PC-9 (cell line): Measurements from ENCODE around the gene NRXN2.

Experiments
- EZH2 ChIP-seq: fragments of 200-600 bp; sonication (generic); IDR thresholded peaks from 2 replicates; pipeline ENCODE4 v1.8.0; 2017; ENCODE audit warnings: antibody characterized with exemption, low read depth
- TF ChIP-seq, protein P1 (sequence below): fragments of 200-600 bp; sonication (generic); conservative IDR thresholded peaks from 2 replicates; pipeline ENCODE4 v1.6.1; 2017; ENCODE audit warnings: mixed run types, antibody characterized with exemption, mild to moderate bottlenecking, moderate library complexity

DNA sequence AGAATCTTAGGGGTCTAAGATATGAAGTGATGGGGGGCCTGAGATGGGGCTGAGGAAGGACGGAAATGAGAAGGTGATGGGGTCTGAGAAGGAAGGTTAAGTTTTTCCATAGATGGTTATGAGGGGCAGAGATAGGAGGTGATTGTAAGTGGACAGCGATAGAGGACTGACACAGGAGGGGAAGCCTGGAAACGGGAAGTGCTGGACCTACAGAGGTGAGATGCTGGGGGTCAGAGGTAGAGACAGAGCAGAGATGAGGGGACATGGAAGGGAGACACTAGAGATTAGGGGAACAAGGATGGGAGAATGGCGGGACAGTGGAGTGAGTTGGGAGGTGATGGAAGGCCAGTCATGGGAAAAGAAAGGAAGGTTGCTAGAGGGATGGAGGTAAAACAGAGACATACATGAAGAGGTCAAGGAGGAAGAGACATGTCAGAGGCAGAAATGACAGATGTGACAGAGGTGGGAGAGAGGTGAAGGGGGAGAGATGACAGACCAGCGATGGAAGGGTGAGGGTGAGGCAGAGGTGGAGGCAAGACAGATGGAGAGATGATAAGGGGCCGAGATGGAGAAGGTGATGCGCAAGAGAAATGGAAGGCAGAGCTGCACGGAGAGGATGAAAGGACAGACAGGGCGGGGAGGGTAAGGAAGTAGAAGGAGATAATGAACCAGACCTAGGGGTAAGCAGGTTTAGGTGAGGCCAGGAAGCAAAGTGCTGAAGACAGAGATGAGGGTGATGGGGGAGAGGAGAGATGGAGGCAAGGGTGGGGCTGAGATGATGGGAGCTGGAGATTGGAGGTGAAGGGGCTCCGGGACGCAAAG, 81.2 kb downstream of the NRXN2 start:
- TF ChIP-seq, protein P1, sequence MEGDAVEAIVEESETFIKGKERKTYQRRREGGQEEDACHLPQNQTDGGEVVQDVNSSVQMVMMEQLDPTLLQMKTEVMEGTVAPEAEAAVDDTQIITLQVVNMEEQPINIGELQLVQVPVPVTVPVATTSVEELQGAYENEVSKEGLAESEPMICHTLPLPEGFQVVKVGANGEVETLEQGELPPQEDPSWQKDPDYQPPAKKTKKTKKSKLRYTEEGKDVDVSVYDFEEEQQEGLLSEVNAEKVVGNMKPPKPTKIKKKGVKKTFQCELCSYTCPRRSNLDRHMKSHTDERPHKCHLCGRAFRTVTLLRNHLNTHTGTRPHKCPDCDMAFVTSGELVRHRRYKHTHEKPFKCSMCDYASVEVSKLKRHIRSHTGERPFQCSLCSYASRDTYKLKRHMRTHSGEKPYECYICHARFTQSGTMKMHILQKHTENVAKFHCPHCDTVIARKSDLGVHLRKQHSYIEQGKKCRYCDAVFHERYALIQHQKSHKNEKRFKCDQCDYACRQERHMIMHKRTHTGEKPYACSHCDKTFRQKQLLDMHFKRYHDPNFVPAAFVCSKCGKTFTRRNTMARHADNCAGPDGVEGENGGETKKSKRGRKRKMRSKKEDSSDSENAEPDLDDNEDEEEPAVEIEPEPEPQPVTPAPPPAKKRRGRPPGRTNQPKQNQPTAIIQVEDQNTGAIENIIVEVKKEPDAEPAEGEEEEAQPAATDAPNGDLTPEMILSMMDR: no peak
- no peak for TF ChIP-seq EZH2
